EH (cell line): Measurements from ENCODE around the gene KRTAP13-2.

ENCODE experiments used
- DNase-seq: peaks from one replicate; pipeline ENCODE4 v3.0.0-alpha.2; 2015; ENCODE audit warnings: low read depth

KRTAP13-2 gene, protein sequence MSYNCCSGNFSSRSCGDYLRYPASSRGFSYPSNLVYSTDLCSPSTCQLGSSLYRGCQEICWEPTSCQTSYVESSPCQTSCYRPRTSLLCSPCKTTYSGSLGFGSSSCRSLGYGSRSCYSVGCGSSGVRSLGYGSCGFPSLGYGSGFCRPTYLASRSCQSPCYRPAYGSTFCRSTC

DNA sequence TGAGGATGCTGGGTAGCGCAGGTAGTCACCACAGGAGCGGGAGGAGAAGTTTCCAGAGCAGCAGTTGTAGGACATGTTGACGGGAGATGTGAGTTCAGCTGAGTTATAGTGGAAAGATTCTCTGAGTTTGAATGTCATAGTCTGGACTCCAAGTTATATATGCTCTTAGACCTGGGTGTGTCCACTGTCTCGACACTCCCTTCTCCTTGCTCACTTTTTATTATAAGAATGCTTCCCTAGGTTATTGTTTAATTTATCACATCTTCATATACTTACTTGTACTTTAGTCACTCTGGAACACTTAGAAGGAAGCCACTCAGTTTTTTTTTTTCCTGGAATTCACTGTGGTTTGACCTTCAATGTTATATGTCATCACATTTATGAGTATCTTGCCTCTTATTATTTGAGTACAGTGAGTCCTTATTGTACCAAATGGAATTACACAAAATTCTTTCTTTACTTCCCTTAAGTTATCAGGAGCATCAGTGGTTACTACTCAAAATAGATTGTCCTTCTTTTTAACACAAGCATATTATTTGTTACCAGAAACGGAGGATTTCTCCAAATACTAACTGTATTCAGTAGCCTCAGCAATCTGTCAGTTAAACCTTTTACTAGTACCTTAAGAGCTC is at the start of gene KRTAP13-2:
KRTAP13-2 (minus strand) TSS at position 133 of the 632 bp plus-strand sequence; CDS start at position 75, 58 bp downstream.
- no peak for DNase-seq

DNA sequence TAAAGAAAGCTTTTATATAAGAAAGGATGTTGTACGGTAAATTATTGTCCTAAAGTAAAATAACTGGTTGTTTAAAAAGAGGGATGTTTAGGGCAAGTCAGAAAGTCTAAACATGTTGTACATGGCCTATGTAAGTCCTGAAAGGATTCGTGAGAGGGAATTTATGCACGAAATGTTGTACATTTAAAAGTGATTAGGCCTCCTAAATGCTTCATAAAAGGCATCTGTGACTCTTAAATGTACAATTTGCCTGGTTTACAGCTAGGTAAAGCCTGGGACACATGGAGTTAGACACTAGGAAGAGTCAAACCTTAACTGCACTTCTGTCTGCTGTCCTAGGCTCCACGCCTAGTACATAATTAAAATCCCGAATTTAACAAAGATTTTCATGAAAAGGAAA is 43.9 kb upstream of the KRTAP13-2 start:
- DNase-seq = no peak

DNA sequence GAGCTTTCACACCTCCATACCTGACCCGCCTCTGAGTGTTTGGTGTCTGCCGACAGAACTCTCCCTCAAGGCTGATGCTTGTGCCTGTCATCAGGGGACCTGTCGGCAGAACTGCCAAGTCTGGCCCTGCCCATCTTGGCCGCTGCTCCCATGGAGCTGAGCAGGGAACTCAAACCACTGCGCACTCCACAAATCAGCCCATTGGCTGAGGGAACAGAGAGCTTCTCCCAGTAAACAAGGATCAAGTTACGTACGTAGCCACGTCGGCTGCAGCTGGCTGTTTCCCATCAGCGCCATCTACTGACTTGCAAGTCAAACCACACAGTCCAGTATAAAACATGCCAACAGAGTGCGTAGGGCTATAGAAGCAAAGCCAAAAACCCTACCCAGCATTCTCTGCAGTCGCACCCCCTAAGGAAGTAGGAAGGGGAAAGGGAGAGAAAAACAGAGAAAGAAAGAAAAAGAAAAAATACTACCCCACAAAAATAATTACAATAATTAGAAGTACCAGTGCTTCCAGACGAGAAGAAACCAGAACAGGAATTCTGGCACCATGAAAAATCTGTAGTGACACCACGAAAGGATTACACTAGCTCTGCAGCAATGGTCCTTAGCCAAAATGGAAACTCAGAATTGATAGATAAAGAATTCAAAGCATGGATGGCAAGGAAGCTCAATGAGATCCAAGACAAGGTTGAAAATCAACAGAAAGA is 36.9 kb upstream of the KRTAP13-2 start:
- DNase-seq = no peak

DNA sequence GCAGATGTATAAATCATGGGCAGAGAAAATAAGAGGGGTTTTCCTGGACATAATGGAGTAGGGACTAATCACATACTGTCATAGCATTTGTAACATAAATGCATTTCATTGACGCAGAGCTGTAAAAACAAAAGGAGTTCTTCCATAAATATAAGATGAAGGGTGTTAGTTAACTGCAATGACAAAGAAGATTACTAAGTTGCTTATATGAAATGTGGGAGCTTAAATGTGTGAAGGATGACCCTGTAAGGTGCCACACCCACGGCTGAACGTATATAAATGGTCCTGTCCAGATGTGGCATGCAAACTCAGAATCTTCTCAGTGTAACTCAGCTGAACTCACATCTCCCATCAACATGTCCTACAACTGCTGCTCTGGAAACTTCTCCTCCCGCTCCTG is 23.7 kb upstream of the KRTAP13-2 start, which contains the start of gene KRTAP13-1:
KRTAP13-1 (plus strand) TSS at position 301 of the 400 bp plus-strand sequence; CDS start at position 357, 56 bp downstream.
- no peak for DNase-seq

DNA sequence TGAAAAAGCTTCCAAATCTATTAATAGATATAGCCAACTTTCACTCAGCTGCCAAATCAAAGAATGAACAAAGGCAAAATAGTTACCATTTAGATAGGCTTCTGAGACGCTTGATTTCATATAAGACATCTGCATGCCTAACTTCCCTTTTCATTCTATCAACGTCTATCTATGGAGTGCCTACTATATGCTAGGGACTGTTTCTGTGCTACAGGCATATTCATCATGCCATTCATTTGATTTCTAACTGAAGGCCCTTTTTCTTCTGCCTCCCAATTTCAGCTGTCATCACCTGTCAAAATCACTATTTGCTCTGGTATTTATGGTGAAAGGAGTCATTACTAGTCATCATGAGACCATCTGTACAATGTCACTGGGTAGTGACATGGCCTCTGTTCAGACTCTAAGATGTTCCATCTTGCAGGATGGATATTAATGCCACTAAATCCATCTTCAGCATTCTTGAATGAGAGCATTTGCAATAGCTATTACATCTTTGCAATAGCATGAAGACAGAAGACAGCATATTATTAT is 19.5 kb upstream of the KRTAP13-2 start:
- no peak for DNase-seq

DNA sequence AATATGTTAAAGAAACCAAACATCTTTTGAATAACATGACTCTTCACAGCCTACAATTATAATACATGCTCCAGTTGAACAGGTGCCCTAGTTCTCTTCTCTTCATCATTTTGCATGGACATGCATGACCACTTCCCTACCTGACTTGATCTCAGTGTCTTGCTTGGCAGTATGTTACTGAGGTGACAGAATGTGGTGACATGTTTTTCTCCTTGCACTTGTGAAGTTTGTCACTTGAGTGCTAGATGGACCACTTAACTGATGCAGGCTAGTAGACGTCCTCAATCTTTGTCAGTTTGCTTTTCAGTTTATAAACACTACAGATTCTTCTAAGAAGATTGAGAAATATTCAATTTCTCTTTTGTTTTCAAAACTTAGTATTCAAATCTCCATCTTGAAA is 10.1 kb upstream of the KRTAP13-2 start:
- DNase-seq = no peak

DNA sequence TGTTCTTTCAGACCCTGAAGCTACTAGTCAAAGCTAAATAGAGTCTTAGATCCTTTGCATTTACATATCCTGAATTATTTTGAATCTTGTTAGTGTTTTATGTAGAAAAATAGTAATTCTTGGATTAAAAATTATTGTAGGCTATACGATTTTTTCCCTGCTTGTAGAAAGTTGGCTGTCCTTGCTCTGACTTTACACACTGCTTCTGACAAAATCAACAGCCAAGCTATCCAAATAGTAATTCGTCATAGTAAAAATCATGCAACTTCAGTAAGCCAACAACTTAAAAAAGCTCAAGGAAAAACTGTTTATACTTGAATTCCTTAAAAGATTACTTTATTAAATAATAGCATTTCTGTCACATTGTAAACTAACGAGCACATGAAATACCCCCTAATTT is 16.2 kb downstream of the KRTAP13-2 start:
- DNase-seq = no peak

DNA sequence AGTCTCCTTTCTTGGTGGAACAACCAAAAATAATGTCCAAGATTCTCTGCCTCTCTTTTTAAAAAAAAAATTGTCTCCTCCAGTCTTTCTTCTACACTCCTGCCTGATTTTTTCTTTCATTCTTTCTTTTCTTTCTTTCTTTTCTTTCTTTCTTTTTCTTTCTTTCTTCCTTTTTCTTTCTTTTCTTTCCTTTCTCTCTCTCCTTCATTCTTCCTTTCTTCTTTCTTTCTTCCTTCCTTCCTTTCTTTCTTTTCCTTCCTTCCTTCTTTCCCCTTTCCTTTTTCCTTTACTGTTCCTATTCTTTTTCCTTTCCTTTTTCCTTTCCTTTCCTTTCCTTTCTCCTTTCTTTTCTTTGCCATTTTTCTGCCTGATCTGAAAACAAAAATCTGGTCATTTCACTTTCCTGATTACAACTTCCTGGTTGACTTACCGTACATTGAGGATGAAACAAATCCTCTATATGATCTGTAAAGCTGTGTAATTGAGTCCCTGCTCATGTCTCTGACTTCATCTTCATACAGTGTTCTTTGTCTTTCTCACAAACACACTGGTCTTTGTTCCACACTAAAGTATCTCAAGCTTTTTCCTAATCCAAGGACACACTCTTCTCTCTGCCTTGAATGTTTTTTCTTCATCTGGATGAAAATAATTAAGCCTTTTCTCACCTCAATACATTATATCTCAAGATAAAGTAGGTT is 17.6 kb downstream of the KRTAP13-2 start:
- no peak for DNase-seq

DNA sequence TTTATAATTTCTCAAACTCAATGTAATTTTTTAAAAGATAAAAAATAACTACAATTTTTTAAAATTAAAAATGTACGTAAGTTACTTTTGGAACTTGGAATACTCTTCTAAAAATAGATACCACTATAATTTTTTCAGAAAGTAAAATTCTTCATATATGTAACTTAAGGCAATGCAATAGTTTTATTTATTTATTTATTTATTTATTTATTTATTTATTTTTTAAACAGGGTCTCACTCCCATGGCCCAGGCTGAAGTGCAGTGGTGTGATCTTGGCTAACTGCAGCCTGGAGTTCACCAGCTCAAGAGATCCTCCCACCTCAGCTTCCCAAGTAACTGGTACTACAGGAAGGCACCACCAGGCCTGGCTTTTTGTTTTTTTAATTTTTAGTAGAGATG is 20.5 kb downstream of the KRTAP13-2 start:
- DNase-seq = no peak

DNA sequence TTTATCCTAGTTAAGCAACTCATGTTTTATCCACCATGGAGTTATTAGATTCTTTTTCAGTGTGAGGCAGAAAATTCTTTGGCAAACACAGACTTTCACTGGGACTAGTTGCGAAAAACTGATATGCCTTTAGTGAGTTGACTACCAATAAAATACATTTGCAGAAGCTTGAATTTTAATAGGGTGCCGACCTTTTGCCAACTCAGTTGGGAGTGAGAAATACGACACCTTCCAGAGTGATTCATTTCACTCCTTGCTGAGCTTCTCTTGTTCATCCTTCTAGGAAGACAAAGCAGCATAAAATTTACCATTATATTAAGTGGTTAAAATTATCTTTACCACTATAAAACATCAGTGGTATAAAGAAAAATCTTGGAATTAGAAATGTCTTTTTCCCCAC is 22.5 kb downstream of the KRTAP13-2 start:
- no peak for DNase-seq

DNA sequence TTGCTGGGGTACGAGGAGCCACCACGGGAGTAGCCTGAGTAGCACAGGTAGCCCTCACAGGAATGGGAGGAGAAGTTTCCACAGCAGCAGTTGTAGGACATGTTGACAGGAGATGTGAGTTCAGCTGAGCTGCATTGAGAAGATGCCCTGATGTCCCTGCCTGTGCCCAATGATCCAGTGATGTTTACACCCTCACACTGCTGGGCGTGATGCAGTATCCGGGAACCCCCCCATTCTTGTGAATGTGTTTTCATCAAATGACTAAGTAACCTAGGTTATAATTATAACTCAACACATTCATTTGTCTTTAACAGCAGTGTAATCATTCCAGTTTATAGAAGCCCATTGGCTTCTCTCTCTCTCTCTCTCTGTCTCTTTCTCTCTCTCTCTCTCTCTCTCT is 23.6 kb downstream of the KRTAP13-2 start, which contains the start of gene KRTAP23-1:
KRTAP23-1 (minus strand) TSS at position 101 of the 400 bp plus-strand sequence; CDS start at position 101, 0 bp downstream.
- no peak for DNase-seq

DNA sequence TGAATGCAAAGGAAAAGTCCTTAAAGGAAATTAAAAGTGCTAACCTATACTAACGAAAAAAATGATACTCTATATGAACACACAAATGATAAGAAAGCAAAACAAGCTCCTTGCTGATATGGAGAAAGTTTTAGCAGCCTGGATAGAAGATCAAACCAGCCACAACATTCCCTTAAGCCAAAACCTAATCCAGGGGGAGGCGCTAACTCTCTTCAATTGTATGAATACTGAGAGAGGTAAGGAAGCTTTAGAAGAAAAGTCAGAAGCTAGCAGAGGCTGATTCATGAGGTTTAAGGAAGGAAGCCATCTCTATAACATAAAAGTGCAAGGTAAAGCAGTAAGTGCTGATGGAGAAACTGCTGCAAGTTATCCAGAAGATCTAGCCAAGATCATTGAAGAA is 27.1 kb downstream of the KRTAP13-2 start:
- DNase-seq = no peak

DNA sequence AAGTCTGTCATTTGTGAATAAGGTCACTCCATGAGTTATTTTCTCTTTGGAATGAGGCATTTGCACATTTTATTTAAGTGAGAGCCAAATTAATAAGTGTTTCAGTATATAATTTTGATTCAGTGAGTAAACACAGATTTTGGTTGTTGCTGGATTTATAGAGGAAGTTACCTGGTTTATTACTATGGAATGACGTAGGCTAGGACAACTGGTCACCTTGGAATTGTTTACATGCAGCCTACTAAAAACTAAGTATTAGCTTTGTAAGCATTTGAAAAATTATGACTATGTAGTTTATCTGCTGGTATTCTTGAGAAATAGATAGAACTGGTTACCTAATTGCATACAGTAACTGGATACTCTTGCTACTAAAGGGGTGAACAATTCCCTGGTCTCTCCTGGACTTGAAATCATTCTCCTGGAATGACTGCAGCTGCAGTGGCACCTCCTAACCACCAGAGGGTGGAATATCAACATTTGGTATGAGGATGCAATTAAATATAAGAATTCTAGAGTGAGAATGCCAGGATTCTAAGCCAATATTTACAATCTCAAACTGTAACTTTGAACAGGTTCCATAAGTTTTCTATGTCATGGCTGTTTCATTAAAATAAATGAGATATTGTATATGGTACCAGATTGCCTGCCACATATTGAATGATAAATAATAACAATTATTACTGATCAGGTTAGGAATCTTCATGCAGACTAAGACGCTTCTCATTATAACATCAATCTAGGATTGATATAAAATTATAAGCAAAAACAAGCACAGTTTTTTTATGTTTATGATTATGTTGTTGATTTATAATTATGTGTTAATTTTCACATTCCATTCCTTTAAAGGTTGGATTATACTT is 31.1 kb downstream of the KRTAP13-2 start:
- DNase-seq = no peak

DNA sequence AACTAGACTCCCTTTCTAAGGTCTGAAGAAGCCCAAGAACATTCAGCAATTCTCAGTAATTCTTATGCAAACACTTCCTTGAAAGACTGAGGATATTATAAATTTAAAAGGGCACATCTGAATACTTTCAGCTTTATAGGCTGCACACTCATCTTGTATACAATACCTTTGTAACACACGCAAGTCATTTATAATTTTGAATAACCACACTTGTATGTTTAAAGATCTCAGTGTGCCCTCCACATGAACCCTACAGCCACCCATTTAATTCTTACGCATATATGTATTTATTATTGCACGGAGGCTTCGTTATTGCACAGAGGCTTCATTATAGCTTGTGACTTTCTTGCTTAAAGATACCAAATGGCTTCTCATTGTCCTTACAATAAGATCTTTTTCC is 33.4 kb downstream of the KRTAP13-2 start:
- no peak for DNase-seq

DNA sequence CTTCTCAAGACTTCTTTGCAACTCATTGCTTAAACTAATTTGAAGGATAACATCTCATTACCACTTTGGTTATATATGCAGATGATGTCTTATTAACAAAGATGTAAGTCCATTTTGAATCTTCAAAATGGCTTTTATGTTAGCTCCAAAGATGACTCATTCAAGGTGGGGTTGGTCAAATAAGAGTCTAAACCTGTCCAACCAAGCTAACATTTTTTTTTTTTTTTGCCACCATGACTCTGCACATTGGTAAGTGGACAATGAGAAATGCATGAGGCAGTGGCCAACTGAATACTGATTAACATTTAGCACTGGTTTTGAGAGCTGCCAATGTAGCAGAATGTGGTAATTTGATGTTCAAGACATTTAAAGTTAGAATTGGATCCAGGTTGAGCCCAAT is 34.3 kb downstream of the KRTAP13-2 start:
- no peak for DNase-seq

DNA sequence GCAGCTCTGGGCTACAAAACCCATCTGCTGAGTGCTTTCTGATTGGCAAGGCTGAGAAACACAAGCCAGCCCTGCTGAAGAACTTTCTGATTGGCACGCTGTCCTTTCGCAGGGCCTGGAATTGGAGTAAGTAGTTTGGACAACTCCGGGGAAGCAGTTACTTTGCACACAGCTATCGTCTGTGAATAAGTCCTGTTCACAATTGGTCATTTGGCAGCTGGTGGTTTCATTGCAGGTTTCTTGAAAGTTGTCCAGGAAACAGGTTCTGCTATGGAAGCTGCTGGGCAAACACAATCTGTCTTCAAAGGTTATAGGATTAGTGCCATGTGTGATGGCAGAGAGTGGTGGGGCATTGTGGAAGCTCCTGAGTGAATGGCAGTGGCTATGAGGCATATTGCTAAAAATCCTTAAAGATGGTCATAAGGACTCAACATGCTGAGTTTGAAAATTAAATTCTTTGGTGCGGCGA is 34.8 kb downstream of the KRTAP13-2 start, which contains the start of gene KRTAP27-1:
KRTAP27-1 (minus strand) TSS at position 419 of the 469 bp plus-strand sequence; CDS start at position 393, 26 bp downstream.
- no peak for DNase-seq

DNA sequence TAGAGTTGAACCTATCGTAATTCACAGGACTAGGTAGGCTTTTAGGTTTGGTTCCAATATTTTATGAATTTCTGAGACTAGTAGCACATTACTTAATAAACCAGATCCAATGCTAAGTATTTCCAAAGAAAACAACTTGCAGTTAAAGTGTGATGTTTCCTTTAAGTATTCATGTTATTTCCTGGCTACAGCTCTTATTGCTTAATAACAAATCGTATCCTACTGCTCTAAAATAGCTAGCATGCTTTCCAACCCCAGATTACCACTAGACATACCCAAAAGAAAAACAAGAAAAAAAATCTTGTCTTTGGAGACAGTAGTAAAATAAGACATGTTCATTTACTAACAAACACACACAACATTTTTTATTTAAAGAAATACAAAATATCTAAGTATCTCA is 35.5 kb downstream of the KRTAP13-2 start:
- DNase-seq = no peak

DNA sequence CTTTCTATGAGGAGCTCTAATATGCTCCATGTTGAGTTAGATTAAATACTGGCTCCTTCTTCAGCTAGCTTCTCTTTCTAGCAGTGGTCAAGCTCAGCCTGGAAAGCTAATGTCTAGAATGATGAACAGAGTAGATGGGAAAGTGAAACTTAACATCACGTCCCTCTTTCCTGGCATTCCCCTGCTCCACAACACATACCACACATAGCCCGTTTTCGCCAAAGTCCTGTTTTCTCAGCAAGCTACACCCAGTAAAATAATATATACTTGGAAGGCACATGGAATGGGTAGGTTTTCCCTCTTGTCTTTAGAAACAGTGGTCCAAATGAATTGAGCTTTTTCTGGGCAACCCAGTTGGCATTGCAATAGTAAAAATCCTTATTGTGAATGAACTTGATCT is 38.3 kb downstream of the KRTAP13-2 start:
- no peak for DNase-seq

DNA sequence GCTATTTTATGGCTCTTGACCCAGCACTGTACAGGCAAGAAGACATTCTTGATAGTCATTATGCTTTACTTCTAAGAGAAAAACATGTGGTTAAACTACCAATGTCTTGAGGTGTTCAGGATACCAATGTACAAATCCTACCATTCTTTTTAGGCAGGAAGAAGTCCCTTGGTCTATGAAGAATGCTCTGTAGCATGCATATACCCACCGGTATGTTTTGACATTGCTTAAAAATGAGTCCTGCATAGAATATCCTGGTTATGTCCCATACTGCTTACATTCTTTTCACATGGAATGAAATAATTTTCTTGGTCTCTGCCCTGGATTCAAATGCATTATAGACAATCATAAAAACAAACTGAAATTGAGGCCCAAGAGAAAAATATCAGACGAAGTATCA is 39.4 kb downstream of the KRTAP13-2 start:
- DNase-seq = no peak

DNA sequence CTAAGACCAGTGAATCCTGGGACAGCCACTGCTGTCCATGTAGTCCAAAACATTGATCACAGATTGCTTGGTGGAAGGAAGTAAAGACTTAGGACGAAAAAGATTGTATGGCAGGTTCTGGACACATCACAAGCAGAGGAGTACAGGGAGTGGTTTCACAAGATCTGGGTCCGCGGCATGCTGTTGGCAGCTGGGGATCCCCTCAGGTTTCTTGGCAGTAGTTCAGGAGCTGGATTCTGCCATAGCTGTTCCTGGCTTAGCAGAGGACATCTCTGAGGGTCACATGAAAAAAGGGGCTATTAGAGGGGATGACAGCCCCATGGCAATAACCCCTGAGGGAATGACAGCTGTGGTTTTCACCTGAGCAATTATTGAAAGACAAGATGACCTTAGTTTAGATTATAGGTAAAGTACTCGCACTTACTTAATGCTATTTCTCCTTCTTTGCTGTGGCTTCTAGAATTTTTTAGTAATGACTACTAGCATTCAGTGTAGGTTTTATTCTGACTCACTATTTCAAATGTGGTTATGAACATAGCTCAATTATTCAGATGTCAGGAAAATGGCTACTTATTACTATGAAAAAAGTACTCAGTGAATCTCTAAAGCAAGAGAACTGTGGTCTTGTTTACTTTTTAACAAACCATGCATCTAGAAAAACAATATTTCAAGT is 42.7 kb downstream of the KRTAP13-2 start:
- DNase-seq = no peak
